HepG2 (cell line): ENCODE data around the gene ZNF225. TPM values are rescaled to one million over a fixed set of nuclear protein-coding genes. Genes with fewer than 3 reads are reported as not detected.

Experiments used
- ATF7 ChIP-seq, 2 experiments: fragments of 450-650 bp in 1 of 2; sonication (generic) in 1 of 2; formaldehyde crosslinking in 1 of 2; IDR thresholded peaks; 2 replicates each; pipeline versions ENCODE4 v1.4.0 to v1.6.1; 2016 to 2020; ENCODE audit warnings: antibody characterized with exemption in 1 of 2, mild to moderate bottlenecking in 1 of 2, missing genetic modification reagents in 1 of 2
- BCLAF1 ChIP-seq: fragments of 450-650 bp; IDR thresholded peaks from 2 replicates; pipeline ENCODE4 v1.6.1; 2017; ENCODE audit warnings: mild to moderate bottlenecking
- BRD4 ChIP-seq: sonication (generic); formaldehyde crosslinking; IDR thresholded peaks from 2 replicates; pipeline ENCODE4 v1.4.0; 2020; ENCODE audit warnings: missing genetic modification reagents
- FOXJ3 ChIP-seq: sonication (generic); formaldehyde crosslinking; IDR thresholded peaks from 2 replicates; pipeline ENCODE4 v1.4.0; 2020; ENCODE audit warnings: missing genetic modification reagents, mild to moderate bottlenecking, borderline replicate concordance
- FOXO1 ChIP-seq: sonication (generic); formaldehyde crosslinking; IDR thresholded peaks from 2 replicates; pipeline ENCODE4 v1.4.0; 2020; ENCODE audit warnings: missing genetic modification reagents
- SIX1 ChIP-seq: sonication (generic); formaldehyde crosslinking; IDR thresholded peaks from 2 replicates; pipeline ENCODE4 v1.4.0; 2020; ENCODE audit warnings: missing genetic modification reagents, borderline replicate concordance
- ZBED4 ChIP-seq: sonication (generic); formaldehyde crosslinking; IDR thresholded peaks from 2 replicates; pipeline ENCODE4 v1.4.0; 2020; ENCODE audit warnings: missing genetic modification reagents, borderline replicate concordance
- ZBTB33 ChIP-seq: sonication (generic); formaldehyde crosslinking; IDR thresholded peaks from 2 replicates; pipeline ENCODE4 v1.4.0; 2020; ENCODE audit warnings: missing genetic modification reagents
- ZBTB39 ChIP-seq: sonication (generic); formaldehyde crosslinking; IDR thresholded peaks from 2 replicates; pipeline ENCODE4 v1.5.0; 2020; ENCODE audit warnings: missing genetic modification reagents
- ZNF24 ChIP-seq: fragments of 450-650 bp; IDR thresholded peaks from 2 replicates; pipeline ENCODE4 v1.6.1; 2017; ENCODE audit warnings: antibody characterized with exemption, mild to moderate bottlenecking
- ZNF280B ChIP-seq: sonication (generic); formaldehyde crosslinking; IDR thresholded peaks from 2 replicates; pipeline ENCODE4 v1.5.0; 2020; ENCODE audit warnings: missing genetic modification reagents, mild to moderate bottlenecking, borderline replicate concordance
- ZNF431 ChIP-seq: sonication (generic); formaldehyde crosslinking; IDR thresholded peaks from 2 replicates; pipeline ENCODE4 v1.9.0; 2022; ENCODE audit warnings: missing genetic modification reagents, low read depth, mild to moderate bottlenecking, borderline replicate concordance
- ZNF577 ChIP-seq: sonication (generic); formaldehyde crosslinking; IDR thresholded peaks from 2 replicates; pipeline ENCODE4 v1.4.0; 2020; ENCODE audit warnings: mild to moderate bottlenecking, low read depth, missing genetic modification reagents, borderline replicate concordance
- ZNF580 ChIP-seq: IDR thresholded peaks from 2 replicates; pipeline ENCODE4 v1.6.1; 2016; ENCODE audit warnings: low read depth, borderline replicate concordance
- polyA plus RNA-seq, 8 experiments: library from polyadenylated mRNA; depleted of rRNA in 3 of 8; stranded (reverse) in 7 of 8; unstranded in 1 of 8; fragments of >200 nt; fragmentation: Illumina TruSeq in 4 of 8; extraction: Trizol in 4 of 8; gene quantifications; 2 replicates each; pipeline versions ENCODE4 v1.2.1 to v1.2.3, GENCODE V29; 2011 to 2016; ENCODE audit warnings: low read depth in 4 of 8, missing spikeins in 1 of 8, mixed read lengths in 1 of 8; ENCODE audit not compliant: insufficient read depth in 1 of 8
- total RNA-seq, 5 experiments: library from RNA; depleted of rRNA; stranded (reverse); fragments of >200 nt; fragmentation: Illumina TruSeq; extraction: Trizol; gene quantifications; 2 replicates each; pipeline ENCODE4 v1.2.3, GENCODE V29; 2016; ENCODE audit warnings: low read depth in 1 of 5

ZNF225 gene
- total and polyA plus RNA-seq, 2 of the 13 experiments (the other 11 are each of a cell fraction or from before 2014, with no cell fraction given): 0.87 to 3.3 TPM

GRCh38 chr19:44093931-44094765 is 19.1 kb upstream of the ZNF225 start, which contains the start of gene ZNF224 (continued):
- TF ChIP-seq ZBTB33 (CRISPR knock-in tag) (no peak), ZBED4 (CRISPR knock-in tag) (no peak), BCLAF1 (no peak), FOXO1 (CRISPR knock-in tag) (no peak; the same call in 1 of the 2 replicates), FOXJ3 (peak; percentile 66; the same call in 1 of the 2 replicates), ZNF24 (no peak), ZNF280B (CRISPR knock-in tag) (no peak), ZNF577 (CRISPR knock-in tag) (no peak), SIX1 (CRISPR knock-in tag) (no peak), ZBTB39 (CRISPR knock-in tag) (no peak), ZNF580 (CRISPR knock-in tag) (no peak; the same call in 1 of the 2 replicates), BRD4 (no peak), ZNF431 (no peak), ATF7 (IDR thresholded peaks at IDR 0.05) (no peak), ATF7 (CRISPR knock-in tag; IDR thresholded peaks at IDR 0.05) (no peak)
